GM18499 (cell line): ENCODE data around the gene DIPK1B.

Source experiments
- ATAC-seq: cut with Tn5 transposase; IDR thresholded peaks from one replicate; pipeline ENCODE4 v1.9.1; 2021; ENCODE audit warnings: moderate number of reproducible peaks; ENCODE audit not compliant: insufficient read depth, unreplicated experiment

The DIPK1B gene

DNA sequence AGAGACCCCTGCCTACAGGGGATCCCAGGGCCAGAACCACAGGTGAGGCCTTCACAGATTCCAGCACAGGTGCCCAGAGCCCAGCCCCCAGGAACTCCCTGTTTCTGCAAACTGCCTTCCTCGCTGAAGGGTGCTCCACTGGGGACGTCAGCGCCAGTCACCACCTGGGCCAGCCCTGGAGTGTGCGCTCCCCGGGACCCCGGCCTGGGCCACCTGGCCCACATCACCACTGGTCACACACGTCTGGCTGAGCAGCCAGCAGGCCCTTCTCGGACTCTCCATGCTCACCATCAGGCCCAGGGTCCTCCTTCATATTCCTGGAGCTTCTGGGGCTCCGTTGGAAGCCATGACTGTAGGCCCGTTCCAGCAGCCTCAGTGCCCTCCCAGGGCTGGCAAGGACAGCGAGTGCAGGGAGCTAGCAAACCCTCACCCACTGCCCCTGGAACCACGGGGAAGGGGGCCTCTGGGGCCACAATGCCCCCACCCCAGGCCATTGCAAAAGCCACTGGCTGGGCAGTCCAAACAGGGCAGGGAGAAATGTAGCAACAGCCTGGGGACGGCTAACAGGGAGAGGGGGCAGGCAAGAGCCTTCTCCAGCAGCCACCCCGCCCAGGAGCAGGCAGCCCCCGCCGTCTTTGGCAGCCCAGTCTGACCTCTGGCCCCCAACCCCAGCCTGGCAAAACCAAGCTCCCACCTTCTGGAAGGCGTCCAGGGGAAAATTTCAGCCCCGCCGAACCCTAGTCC is 26.4 kb upstream of the DIPK1B start:
- ATAC-seq: no peak

DNA sequence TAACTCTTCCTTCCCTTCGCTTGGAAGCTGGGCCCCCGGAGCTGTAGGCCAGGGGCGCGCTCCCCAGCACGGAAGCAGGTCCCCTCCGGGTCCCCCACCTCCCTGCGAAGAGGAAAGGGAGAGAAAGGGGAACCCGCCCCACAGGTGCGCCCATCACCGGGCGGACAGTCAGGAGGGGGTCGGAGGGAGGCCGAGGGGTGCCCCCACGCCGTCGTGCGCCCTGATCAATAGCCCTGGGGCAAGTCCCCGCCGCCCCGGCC is 25.9 kb upstream of the DIPK1B start:
- no peak for ATAC-seq

DNA sequence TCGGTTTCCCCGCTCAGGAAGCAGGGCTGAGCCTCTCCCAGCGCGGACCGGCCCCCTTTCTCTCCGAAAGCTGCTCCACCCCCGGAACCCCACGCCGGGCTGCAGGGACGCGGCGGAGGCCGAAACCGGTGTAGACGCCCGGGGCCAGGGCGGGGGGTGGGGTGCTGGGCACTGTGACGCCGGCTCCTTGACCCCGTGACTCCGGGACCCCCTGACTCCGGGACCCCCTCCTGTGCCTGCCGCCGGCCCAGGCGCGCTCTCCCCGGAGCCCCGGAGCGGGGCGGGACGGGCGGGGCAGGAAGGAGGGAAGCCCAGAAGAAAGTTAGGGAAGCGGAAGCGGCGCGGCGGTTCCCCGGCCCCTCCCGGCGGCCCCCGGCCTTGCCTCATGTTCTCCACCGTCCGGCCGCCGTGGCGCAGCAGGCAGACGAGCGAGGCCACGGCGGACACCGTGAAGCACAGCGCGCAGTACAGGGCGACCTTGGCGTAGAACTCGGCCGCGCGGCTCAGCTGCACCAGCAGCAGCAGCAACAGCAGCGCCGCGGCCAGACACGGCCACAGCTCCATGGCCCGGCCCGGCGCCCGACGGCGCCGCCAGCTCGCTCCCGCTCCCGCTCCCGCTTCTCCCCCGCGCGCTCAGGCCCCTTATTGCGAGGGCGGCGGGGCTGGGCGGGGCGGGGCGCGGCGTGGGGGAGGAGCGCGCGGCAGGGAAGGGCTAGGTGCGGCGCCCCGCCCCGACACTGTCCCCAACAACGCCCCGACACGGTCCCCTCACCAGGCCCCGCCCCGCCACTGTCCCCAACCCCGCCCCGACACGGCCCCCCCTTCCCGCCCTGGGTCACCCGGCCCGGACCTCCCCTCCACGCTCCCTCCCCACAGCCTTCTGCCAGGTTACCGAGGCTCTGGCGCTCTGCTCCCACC is 25.3 kb upstream of the DIPK1B start, which contains the start of gene AGPAT2:
TSS of gene AGPAT2 (minus strand) at position 664 of the 918 bp plus-strand sequence. CDS start at position 564, 100 bp downstream.
- ATAC-seq: no peak

DNA sequence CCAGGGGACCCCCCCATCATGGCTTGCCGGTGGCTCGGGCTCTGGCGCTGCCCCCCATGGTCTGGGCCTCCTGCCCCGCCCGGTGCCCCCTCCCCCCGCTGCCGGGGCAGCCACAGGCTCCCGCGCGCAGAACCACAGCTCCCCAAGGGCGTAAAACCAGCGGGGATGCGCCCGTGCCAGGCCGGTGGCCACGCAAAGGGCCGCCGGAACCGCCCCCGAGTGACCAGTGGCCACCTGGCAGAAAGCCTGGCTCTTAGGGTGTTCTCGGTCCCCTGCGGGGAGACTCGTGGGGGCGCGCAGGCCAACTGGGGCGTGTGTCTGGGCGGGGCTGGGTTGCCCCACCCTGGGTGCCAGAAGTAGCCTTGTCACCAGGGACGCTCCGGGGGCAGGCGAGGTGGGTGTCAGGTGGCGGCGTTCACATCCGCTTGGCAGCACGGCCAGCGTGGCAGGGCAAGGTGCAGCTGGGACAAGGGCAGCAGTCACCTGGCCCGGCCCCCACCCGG is 24.6 kb upstream of the DIPK1B start:
- ATAC-seq: no peak

DNA sequence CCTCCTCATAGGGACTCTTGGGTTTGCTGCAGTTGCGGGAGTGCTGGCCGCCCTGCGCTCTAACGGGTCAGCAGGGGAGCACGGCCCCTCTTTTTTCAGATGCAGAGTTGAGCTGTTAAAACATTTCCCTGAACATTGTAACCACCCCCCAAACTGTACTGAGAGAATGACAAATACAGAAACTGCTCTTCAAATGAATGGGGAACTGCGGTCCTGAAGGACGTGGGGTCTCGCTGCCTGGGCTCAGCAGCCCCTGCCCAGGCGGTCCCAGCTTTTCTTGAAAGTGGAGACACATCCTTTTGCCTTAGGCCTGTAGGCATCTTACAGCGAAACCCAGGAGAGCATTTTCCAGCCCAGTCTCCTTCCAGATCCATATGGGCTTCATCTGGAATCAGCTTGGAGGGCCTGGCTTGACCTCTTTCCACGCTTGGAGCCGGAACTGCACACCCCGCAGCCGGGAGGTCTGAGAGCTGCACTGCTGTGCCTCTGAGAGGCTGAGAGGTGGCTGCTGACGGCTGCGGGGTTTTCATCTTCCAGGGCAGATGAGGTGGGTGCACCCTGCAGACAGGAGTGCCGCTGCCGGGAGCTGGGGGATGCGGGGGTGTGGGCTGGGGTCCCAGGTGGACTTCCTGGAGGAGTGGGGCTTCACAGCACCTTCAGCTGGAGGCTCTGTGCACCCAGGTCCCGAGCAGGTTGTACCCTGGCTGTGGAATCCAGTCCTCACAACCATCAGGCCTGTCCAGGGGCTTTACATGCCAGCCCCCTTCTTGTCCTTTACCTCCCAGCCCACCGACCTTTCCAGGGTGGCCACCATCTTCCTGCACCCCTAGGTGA is 23.9 kb upstream of the DIPK1B start:
- no peak for ATAC-seq

DNA sequence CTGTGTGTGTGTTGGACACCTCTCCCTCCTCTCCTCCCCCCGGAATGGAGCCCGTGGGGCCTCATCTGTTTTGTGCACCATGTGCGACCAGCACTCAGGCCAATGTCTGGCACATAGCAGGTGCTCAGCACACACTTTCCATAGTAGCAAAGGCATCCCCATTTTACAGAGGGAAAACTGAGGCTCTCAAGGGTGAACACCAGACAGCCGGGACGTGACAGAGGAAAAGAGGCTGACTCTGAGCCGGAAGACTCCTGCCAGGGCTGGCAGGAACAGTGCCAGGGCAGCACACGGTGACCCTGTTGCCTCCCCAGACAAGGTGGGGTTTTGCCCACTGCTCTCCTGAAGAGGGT is 23.3 kb upstream of the DIPK1B start:
- no peak for ATAC-seq

DNA sequence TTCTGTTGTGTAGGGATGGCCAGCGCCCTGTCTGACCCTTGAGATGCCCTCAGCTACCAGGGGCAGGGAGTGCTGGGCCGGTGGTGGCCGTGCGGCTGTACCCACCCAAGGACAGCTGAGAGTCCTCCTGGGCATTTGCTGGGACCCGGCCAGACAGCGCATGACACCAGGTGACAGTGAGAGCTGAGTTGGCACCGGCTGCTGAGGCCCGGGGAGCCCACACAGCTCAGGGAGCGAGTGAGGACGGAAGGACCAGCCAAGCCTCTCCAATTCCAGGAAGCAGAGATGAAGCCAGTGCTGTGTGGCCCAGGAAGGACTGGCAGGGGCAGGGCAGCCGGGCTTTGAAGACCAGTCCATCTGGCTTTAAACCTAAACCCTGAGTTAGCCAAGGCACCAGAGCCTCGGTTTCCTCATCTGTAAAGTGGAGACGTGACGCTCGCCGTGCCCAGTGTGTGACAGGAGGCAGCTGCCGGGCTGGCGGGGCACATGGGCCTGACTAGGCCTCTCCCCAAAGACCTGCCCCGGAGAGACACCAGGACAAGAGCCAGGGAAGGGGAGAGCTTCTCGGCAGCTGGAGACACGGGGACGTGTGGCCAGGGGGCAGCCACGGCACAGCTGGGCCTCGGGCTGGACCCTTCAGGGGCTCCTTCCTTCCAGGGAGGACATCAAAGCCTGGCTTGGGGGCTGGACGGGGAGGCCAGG is 22.1 kb upstream of the DIPK1B start:
- ATAC-seq: no peak

DNA sequence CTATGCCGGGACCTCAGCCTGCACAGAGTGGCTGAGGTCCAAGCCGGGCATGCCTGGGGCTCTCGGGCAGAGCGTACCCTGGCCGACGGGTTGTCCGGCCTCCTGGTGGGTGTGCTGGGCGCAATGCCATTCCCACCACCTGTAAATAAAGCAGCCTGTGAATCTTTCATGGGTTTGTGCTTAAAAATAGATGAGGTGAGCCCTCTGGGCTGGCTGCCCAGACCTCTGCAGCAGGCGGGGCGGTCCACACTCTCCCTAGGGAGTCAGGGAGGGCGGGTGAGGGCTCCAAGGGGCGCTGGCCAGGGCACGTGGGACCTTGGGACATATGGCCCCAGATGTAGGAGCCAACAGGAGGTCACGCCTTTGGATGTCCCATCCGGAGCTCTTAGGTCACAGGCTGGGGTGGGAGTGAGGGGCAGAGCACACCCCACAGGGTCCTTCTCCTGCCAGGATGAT is 21.5 kb upstream of the DIPK1B start:
- ATAC-seq: no peak

DNA sequence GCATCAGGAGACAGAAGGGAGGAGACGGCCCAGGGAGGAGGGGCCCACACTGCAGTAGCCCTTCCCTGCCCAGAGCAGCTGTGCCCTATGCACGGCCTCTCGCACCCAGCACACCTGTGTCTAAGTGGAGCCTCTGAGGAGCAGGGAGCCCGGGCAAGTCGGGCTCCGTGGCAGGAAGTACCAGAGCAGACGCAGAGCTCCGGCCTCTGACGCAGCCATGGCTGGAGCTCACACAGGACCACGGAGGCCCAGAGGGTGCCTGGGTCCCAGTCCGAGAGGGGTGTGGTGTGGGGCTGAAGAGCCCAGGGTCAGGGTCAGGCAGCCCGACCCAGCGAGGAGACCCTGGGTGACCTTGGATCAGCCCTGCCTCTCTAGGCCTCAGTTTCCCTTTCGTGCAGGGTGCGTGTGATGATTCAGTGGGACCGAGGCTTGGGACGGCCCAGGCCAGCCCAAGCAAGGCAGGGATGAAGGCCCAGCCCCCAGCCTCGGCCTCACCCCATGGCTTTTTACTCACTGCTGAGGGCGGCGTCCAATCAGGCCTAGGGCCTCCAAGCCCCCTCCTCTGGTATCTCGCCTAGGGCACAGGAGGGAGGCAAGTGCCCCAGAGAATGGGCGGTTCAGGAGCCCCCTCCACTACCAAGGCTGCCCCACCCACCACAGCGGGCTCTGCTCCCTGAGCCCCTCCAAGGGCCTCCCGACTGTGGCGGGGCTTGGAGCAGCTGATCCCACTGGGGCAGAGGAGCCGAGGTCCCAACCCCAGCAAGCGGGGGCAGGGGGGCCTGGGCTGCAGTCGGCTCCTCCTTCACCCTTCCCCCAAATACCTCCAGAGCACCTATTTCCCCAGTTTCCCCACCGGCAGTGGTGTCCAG is 20.8 kb upstream of the DIPK1B start:
- ATAC-seq: no peak

DNA sequence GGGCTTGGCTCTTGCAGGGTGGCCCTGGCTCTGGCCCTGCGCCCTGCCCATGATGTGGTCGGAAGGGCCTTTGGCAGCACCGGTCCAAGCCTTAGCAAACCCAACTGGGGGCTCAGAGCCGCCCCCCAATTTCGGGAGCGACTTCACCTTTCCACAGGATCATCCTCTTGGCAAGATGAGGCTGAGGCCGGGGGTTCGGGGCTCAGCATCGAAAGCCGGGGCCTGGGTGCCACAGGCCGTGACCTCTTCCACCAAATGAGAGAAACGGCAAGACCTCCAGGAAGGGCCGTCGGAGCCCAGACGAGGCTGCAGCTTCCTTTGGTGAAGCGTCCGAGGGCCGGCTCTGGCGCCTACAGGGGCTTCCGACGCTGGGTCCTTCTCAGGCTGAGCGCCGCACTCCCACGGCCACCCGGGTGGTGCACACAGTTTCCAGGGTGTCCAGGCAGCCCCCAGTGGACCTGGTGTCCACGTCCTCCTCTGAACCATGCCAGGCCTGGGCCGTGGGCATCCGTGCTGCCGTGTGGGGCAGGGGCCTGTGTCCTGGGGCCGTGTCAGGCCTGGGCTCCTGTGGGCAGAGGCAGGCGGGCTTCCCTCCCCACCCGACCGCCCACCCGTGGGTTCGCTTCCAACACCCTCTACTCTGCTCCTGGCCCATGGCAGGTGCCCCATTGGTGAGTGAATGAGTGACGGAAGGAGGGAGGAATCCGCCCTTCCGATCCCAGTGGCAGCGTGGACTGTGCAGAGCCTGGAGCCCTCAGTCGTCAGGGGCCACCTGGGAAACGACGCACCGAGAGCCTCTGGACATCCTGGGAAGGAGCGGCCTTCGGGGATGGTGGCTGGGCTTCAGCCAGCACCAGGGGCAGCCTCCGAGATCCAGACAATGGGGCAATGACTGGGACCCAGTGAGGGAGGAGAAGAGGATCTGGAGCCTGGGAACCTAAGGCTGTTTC is 19.9 kb upstream of the DIPK1B start:
- ATAC-seq: no peak

DNA sequence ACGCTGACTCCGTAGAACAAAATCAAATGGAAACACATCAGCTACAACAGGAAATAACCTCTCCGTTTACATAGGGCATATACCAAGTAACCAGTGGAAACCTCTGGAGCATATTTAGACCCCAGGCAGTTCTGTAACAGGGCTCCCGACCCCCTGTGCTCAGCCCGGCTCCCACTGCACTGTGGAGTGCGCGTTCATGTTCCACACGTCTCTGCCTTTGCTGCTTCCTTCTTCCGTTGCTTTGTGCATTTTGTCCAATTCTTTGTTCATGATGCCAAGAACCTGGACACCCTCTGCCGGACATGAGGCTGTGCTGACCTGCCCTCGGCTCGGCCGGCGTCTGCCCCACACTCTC is 19.3 kb upstream of the DIPK1B start:
- ATAC-seq: no peak

DNA sequence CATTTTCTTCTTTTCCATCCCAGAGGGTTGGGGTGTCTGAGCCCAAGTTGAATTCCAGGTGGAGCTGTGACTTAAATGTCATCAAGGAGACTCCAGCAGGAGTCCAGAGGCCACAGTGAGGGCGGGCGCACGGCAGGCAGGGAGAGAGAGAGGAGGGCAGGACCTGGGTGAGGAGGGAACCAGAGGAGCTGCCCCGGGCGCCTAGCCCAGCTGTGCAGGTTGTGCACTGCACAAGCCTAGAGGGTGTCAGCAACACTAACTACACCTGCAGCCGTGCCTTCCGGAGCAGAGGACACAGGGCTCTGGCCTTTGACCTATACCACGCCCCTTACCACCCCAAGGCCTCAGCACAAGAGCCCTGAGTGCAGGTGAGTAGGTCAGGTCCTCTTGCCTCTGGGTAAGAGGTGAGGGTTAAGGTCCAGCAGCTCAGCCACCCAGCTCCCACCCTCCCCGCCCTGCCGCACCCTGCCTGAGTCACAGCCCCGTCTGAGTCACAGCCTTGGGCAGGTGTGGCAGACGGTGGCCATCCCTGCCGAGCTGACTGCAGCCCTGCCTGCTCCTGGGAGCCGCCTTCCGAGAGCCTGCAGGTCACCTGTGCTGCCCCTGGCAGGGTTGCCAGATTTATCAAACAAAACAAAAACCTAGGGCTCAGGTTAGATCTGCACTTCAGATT is 18.7 kb upstream of the DIPK1B start:
- ATAC-seq: no peak

DNA sequence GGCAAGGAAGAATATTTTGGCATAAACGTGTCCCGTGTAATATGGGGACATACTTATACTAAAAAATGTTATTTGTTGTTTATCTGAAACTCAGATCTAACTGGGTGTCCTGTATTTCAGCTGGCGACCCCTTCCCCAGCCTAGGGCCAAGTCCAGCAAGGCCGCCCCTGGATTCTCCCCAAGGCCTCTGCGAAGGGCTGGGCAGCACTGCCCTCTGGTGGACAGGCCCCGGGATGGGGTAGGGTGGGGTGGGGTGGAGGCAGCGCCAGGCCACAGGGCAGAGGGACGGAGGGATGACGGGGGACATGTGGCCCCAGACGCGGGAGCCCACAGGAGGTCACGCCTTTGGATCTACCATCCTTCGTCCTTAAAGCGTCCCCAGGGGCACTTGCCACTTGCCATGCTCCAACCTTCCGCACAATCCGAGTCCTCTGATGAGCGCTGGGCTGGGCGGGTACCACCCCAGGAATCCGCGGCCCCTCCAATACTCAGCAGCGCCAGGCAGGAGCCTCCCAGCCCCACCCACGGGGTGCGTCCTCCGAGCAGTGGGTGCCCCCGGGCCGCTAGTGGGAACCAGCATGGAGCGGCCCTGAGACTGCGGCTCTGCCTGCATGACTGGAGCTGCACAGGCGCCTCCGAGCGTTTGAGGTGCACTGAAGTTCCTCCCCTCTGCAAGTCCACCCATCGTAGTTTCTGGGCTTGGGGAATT is 18.1 kb upstream of the DIPK1B start:
- no peak for ATAC-seq

DNA sequence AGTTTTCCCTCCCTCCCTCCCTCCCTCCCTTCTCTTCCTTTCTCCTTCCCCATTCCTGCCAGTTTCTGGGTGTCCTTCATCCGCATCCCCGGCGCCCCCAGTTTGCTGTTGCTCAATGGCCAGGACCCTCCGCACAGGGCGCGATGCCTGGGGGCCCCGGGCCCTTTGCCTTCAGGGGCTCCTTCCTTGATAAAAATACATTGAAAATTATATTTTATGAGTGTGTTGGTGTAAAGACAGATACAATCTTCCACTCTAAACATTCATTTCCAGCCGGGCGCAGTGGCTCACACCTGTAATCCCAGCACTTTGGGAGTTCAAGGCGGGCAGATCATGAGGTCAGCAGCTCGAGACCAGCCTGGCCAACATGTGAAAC is 17.5 kb upstream of the DIPK1B start:
- no peak for ATAC-seq

DNA sequence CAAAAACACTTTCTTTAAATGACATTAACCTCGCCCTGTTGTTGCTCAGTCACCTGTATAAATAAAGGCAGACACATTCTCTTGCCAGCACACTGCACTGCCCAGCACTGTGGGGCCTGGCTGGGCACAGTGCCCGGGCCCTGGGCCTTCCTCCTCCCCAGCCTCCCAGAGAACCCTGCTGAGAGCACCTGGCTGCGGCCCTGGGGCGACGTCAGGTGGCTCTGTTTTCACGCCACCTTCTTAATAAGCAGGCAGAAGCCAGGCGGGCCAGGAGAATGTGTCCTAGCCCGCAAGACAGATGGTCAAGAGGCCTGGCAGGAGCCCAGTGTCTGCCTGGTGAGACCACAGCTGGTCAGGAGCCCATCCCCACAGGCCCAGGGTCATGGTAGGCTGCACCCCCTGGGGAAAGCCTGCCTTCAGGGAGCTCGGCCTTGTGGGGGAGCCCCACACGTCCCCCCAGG is 16.9 kb upstream of the DIPK1B start:
- no peak for ATAC-seq

DNA sequence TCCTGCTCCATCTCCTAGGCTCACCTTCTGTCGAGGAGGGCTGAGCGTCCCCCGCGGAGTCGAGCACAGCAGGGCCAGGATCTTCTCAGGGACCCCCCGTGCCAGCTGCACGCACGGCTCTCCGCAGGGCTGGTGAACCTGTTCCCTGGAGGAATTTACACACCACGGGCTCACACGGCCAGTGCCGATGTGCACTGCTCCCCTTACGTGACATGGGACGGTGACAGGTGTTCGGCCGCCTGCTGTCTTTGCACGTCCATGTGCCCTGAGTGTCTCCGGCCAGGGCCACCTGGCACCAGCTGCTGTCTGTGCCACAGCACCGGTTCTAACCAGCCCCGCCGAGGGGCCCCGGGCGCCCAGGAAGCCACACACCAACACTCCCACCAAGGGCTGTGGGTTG is 16.4 kb upstream of the DIPK1B start:
- no peak for ATAC-seq

DNA sequence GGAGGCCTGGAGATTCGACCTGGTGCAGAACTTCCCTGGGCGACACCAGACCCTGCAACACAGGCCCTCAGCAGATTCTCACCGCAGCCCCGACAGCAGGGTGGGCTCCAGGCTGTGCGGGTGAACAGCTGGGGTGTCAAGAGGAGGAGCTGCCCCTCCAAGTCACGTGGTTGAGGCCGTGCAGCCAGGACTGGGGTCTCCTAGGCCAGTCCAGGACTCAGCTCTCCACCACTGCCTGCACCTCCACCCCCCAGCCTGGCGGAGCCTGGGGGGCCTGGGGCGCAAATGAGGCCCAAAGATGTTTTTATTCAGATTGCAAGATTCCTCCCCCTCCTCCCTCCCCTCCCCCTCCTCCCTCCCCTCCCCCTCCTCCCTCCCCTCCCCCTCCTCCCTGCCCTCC is 15.9 kb upstream of the DIPK1B start:
- no peak for ATAC-seq
